Suppressor macrophage treated with lipopolysaccharide for 4 hours (primary cell): ENCODE results near the gene DYNC1H1.

Experiments
- DNase-seq: peaks from one replicate; pipeline ENCODE4 v3.0.0-alpha.2; 2020

Gene DYNC1H1

GRCh38 chr14:102005336-102005735, 41.0 kb downstream of the DYNC1H1 start:
- DNase-seq = no peak

- DNase-seq = no peak
Measured at GRCh38 chr14:102007916-102008418, 43.6 kb downstream of the DYNC1H1 start.

DNA sequence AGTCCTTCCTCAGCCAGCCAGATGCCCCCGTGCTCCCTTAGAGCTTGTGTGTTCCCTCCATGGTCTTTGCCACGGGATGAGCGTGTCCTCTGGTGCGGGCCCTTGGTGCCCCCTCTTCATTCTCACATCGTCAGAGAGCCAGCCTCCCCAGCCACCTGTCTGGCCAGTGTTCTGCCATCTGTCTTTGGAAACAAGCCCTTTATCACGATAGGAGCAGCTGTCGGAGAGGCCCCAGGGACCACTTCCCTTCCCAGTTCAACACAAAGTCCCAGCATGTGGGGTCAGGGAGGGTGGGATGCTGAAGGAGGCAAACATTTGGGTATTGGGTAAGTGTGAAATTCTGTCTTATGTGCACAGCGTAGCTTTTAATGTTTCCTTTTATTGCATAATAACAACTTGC, 44.5 kb downstream of the DYNC1H1 start:
- DNase-seq = no peak

DNA sequence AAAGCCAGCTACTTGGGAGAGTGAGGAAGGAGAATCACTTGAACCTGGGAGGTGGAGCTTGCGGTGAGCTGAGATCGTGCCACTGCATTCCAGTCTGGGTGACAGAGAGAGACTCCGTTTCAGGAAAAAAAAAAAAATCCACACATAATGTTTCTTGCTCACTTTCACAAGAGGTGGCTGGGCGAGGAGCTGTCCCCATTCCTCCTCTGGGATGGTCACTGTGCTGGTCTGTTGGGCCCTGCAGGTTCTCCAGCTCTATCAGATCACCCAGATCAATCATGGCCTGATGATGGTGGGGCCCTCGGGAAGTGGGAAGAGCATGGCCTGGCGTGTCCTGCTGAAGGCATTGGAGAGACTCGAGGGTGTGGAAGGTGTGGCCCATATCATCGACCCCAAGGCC, 47.3 kb downstream of the DYNC1H1 start:
- no peak for DNase-seq

DNA sequence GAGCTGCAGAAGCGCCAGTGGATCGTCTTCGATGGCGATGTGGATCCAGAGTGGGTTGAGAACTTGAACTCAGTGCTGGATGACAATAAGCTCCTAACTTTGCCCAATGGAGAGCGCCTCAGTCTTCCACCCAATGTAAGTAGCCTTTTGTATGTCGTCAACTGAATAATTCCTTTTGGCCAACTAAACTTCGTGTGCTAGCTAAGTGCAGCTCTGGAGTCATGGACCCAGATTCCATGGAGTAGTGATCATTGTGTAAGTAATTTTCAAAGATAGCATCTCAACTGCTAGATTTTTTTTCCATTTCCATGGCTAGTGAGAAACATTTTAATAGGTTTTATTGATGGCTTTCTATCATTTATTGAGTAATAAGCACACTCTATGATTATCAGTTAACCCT, 48.0 kb downstream of the DYNC1H1 start:
- DNase-seq = no peak

DNA sequence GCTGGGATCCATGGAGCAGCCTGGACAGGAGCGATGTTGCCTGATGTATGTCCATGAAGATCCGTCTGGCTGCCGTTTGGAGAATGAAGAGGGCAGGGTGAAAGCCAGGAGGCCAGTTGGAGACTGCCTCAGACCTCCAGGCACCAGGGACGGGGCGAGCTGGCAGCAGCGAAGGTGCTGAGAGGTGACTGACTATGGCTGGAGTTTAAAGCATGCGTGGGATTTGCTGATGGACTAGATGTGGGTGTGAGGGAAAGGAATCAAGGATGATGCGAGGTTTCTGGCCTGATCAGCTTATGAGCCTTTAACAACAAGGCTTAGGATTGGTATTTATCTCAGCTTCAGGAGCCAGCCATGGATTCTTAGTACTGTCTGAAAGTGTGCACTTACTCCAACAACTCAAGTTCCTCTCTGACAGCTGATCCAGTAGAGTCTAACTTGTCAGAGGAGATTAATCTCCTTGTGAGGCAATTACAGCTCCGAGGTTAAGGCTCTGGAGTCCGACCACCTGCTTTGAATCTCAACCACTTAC, 49.4 kb downstream of the DYNC1H1 start:
- DNase-seq = no peak

DNA sequence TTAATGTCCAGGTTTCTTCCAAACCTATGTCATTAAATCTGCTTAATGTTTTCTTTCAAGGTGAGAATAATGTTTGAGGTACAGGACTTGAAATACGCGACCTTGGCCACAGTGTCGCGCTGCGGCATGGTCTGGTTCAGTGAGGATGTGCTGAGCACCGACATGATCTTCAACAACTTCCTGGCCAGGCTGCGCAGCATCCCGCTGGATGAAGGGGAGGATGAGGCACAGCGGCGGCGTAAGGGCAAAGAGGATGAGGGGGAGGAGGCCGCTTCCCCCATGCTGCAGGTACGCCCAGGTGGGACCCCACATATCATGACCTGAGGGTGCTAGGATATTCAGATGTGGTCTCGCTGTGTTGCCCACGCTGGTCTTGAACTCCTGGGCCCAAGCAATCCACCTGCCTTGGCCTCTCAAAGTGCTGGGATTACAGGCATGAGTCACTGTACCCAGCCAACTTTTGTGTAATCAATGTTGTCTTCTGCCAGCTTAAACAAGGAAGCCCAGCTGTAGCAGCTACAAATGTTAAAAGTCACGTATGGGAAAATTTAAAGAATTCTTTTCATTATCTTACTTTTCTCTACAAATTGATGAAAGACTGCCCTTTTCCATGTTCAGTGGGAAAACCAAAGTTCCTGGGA, 50.8 kb downstream of the DYNC1H1 start:
- DNase-seq = no peak

- no peak for DNase-seq
Measured at GRCh38 chr14:102015771-102016170, 51.4 kb downstream of the DYNC1H1 start.

DNA sequence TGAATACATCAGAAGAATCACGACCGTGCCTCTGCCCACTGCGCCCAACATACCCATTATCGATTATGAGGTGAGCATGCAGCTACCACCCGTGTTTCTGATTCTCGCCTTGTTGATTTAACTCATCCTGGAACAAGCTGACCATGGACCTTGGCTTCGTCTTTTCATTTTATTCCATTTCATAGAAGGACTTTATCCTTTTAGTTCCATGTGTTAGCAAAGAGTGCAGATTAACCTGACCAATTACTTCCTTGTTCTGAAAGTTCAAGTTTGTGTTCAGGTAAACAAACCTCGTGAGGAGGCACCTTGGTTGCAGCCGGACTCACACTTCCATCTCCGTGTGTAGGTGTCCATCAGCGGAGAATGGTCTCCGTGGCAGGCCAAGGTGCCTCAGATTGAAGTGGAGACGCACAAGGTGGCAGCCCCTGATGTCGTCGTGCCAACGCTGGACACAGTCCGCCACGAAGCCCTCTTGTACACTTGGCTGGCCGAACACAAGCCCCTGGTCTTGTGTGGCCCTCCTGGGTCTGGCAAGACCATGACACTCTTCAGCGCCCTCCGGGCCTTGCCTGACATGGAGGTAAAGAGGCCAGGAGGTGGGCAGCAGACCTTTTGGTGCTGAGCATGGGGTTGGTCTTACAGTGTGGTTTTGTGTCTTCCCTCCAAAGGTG, 52.2 kb downstream of the DYNC1H1 start:
- DNase-seq = no peak

DNA sequence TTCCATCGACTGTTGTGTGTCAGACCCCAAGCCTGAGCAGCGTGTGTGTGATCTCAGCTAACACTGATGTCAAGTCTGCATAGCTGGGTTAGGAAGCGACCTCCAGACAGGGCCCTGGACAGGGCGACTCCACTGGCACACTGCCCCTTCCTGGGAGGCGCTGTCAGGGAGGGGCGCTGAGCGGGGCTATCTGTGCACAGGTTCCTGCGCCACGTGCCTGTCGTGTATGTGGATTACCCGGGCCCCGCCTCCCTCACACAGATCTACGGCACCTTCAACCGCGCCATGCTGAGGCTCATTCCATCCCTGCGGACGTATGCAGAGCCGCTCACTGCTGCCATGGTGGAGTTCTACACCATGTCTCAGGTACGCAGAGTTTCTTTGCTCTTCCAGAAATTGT, 53.9 kb downstream of the DYNC1H1 start:
- DNase-seq = no peak

GRCh38 chr14:102019006-102019540, 54.7 kb downstream of the DYNC1H1 start:
- no peak for DNase-seq

DNA sequence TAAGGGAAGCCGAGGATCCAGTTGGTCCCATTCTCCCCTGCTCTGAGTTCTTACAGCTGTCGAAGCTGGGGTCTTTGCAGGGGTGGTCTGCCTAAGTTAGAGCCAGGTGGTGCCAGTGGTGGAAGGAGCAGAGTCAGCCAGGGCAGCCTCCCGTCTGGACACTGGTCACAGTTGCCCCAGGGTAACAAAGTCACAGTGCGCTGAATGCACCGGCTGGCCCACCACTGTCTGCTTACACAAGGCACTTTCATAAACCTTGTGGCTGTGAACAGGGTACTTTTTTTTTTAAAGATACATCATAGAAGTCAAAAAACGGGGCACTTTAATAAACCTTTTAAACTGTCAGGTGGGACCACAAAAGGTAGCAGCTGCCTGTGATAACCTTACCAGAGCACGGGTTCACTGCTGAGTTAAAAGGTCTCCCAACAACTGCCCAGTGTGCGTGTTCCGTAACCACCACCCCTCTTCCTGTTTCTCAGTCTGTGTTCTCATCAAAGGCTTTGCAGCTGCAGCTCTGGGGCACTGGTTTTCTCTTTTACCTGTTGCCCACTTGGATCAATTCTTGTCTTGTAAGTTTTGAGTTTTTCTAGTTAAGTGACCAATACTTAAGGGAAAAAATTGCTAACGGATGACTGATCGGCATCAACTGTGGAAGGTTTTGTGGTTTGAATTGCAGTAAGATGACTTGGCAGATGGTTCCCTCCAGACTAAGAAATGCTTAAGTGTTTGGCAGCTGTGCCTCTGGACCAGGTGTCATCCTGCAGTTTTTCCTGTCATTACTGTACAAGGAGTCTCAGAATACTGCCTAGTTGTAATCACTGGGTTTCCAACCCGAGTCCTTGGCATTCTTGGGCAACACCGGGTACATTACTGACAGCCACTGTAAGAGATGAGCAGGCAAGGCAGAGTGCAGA, 55.9 kb downstream of the DYNC1H1 start:
- no peak for DNase-seq

- DNase-seq = no peak
Measured at GRCh38 chr14:102026934-102027333, 62.6 kb downstream of the DYNC1H1 start.

GRCh38 chr14:102027951-102028350, 63.6 kb downstream of the DYNC1H1 start:
- no peak for DNase-seq

DNA sequence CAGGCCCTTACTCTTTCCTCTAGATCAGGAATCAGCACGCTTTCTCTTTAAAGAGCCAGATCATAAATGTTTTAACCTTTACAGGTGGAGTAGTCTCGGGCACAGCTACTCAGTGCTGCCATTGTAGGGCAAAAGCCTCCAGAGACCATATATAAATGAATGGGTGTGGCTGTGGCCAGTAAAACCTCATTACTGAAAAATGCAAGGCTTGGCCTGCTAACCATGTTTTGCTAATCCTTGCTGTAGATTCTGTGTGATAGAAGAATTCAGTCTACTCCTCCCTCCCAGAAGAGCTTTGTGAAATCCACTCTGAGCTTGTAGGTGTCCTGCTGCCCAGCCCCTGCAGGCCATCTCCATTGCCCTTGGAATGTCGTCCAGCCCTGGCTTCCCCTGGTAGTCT, 64.4 kb downstream of the DYNC1H1 start:
- DNase-seq = no peak

GRCh38 chr14:102029956-102030355, 65.6 kb downstream of the DYNC1H1 start:
- DNase-seq = no peak

GRCh38 chr14:102033241-102033640, 68.9 kb downstream of the DYNC1H1 start:
- no peak for DNase-seq

DNA sequence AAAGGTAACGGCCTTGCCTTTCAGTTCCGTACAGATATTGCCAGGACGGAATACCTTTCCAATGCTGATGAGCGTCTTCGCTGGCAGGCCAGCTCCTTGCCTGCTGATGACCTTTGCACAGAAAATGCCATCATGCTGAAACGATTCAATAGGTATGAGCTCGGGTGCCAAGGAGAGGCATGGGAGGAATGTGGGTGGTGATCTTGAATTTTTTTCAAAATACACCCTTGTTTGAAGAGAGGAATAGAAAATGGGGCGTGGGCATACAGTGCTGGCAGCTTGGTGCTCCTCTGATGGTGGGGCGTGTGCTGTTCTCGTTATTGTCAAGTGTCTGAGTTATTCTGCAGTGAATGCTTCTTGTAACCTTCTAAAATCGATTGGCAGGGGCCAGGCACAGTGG, 69.9 kb downstream of the DYNC1H1 start:
- no peak for DNase-seq

DNA sequence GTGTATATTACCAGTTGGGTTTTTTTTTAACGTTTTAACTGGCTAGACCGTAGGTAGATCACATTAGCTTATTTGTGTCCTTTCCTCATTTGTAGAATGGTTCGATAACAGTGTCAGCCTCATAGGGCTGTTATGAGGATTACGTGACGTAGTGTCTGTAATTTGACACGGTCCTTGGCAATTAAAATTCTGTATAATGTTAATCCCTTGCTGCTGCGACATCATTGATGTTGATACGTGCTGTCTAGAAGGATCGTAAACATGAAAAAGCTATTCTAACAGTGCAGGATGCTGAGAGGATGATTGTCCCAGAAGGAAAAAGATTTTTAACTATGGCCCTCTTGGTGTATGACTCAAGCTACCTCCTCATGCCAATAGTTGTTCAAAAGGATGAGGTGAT, 71.5 kb downstream of the DYNC1H1 start:
- DNase-seq = no peak

DNA sequence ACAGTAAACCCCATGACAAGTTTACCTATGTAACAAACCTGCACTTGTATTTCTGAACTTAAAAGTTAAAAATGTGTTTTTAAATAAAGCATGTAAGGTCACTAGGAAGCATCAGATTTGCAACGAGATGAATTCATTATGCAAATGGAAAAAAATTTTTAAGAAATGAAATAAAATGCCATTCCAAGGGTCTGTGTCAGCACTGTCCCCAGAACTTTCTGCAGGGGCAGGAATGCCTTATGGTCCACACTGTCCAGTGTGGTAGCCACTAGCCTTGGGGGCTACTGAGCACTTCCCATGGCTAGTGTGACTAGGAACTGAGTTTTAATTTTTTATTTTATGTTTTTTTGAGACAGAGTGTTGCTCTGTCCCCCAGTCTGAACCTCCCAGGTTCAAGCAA, 73.3 kb downstream of the DYNC1H1 start:
- no peak for DNase-seq

DNA sequence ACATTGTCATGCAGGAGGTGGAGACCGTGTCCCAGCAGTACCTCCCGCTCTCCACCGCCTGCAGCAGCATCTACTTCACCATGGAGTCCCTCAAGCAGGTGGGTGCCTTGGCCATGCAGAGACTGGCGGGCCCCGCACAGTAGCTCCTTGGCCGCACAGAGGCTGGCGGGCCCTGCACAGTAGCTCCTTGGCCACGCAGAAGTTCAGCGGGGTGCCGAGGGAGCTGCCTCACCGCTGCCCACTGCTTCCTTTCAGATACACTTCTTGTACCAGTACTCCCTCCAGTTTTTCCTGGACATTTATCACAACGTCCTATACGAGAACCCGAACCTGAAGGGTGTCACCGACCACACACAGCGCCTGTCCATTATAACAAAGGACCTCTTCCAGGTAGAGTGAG, 74.8 kb downstream of the DYNC1H1 start:
- DNase-seq = no peak

DNA sequence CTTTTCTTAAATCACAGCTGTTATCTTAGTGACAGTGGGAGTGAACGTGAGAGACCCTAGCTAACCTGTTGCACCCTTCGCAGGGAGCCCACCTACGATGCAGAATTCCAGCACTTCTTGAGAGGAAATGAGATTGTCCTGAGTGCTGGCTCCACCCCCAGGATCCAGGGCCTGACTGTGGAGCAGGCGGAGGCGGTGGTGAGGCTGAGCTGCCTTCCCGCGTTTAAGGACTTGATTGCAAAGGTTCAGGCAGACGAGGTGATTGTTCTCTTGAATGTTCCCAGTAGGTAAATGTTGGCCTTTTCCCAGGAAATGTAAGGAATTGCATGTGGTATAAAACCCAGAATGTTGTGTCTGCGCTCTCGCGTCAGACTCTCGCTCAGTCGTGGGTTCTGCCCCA, 75.8 kb downstream of the DYNC1H1 start:
- DNase-seq = no peak

GRCh38 chr14:102042699-102043098, 78.3 kb downstream of the DYNC1H1 start:
- DNase-seq = no peak
